CD8-positive, alpha-beta memory T cell (primary cell): ENCODE measurements around the gene OCA2. TPM values are rescaled to one million over a fixed set of nuclear protein-coding genes. Genes with fewer than 3 reads are reported as not detected.
A peak's percentile ranks its signal among the peaks of the same experiment; 100 is the strongest.

ENCODE experiments used
- CTCF ChIA-PET: fragments of 350-600 bp; sonication (Branson Sonifier 250); formaldehyde crosslinking; loops from one replicate; lab custom pipeline; 2021; ENCODE audit warnings: antibody characterized with exemption; lab: Charles Lee
- POLR2A ChIA-PET: fragments of 350-600 bp; sonication (Branson Sonifier 250); formaldehyde crosslinking; loops from one replicate; lab custom pipeline; 2021; ENCODE audit warnings: antibody characterized with exemption; lab: Charles Lee
- DNase-seq, 5 donors: peaks; one replicate each; pipeline versions ENCODE4 v3.0.0 to v3.0.0-alpha.2; 2020 to 2022; ENCODE audit warnings: mixed read lengths in 1 of 5
- H3K27ac ChIP-seq: one replicate; pipeline ENCODE4 v1.7.0; 2013; ENCODE audit warnings: low read depth, mild to moderate bottlenecking, low read length, moderate library complexity
- H3K27me3 ChIP-seq: 2 replicates; pipeline ENCODE4 v1.7.0; 2013; ENCODE audit warnings: low read length, mild to moderate bottlenecking; ENCODE audit not compliant: insufficient read depth, poor library complexity, severe bottlenecking
- H3K36me3 ChIP-seq: 2 replicates; pipeline ENCODE4 v1.7.0; 2013; ENCODE audit warnings: mild to moderate bottlenecking, low read length, moderate library complexity; ENCODE audit not compliant: insufficient read depth
- H3K4me1 ChIP-seq: 2 replicates; pipeline ENCODE4 v1.7.0; 2013; ENCODE audit warnings: mild to moderate bottlenecking, low read length, moderate library complexity; ENCODE audit not compliant: insufficient read depth
- H3K4me3 ChIP-seq: 2 replicates; pipeline ENCODE4 v1.7.0; 2013; ENCODE audit warnings: mild to moderate bottlenecking, low read length
- H3K9me3 ChIP-seq: 2 replicates; pipeline ENCODE4 v1.7.0; 2013; ENCODE audit warnings: mild to moderate bottlenecking, low read length
- H3K27ac Mint-ChIP-seq, 8 donors: one replicate each; pipeline ENCODE4 v1.8.0; 2020 to 2021; ENCODE audit warnings: mixed read lengths in 8 of 8, mild to moderate bottlenecking in 6 of 8, inconsistent platforms in 3 of 8, moderate library complexity in 3 of 8
- H3K27me3 Mint-ChIP-seq, 2 donors: one replicate each; pipeline ENCODE4 v1.8.0; 2020 to 2021; ENCODE audit warnings: mixed read lengths in 2 of 2, mild to moderate bottlenecking in 1 of 2, moderate library complexity in 1 of 2
- H3K36me3 Mint-ChIP-seq, 3 donors: one replicate each; pipeline ENCODE4 v1.8.0; 2020 to 2021; ENCODE audit warnings: mixed read lengths in 3 of 3, inconsistent platforms in 1 of 3, mild to moderate bottlenecking in 1 of 3
- H3K4me1 Mint-ChIP-seq, 3 donors: one replicate each; pipeline ENCODE4 v1.8.0; 2020 to 2021; ENCODE audit warnings: mixed read lengths in 3 of 3, inconsistent platforms in 1 of 3, mild to moderate bottlenecking in 1 of 3
- H3K4me3 Mint-ChIP-seq, 7 donors: one replicate each; pipeline ENCODE4 v1.8.0; 2020 to 2021; ENCODE audit warnings: mixed read lengths in 7 of 7, mild to moderate bottlenecking in 6 of 7, moderate library complexity in 4 of 7, inconsistent platforms in 2 of 7
- H3K9me3 Mint-ChIP-seq, 5 donors: one replicate each; pipeline ENCODE4 v1.8.0; 2020 to 2022; ENCODE audit warnings: mixed read lengths in 5 of 5, mild to moderate bottlenecking in 3 of 5, moderate library complexity in 2 of 5, inconsistent platforms in 1 of 5
- polyA plus RNA-seq: library from polyadenylated mRNA; unstranded; fragments of 300-500 nt; fragmentation: Illumina TruSeq; gene quantifications from one replicate; pipeline ENCODE4 v1.2.3, GENCODE V29; 2021
- total RNA-seq, 2 experiments: library from RNA; stranded (reverse); gene quantifications; one replicate each; pipeline ENCODE4 v1.2.3, GENCODE V29; 2021

Gene OCA2
- total and polyA plus RNA-seq, 3 experiments from 2014 or later, result not detected

- H3K27me3 Mint-ChIP-seq, result peaks cover 6 to 24% of the 10 kb centered on the region in 2 donors
- Histone ChIP-seq H3K27me3 (peaks cover 9% of the 10 kb centered on the region), H3K9me3 (no peaks in the 10 kb centered on the region), H3K36me3 (peaks cover 1% of the 10 kb centered on the region), H3K4me1 (peaks cover 13% of the 10 kb centered on the region), H3K4me3 (peak overlapping the region; percentile 44), H3K27ac (no peak overlapping the region)
- DNase-seq, result peak in 4 of 5 donors; percentile 13 to 34 (median 23)
- H3K4me1 Mint-ChIP-seq, result peaks cover 8 to 19% (median 17%) of the 10 kb centered on the region in 3 donors
- H3K9me3 Mint-ChIP-seq, result no peaks in the 10 kb centered on the region
- H3K36me3 Mint-ChIP-seq, result peaks cover 3 to 7% (median 3%) of the 10 kb centered on the region in 3 donors
- ChIA-PET CTCF (interaction anchor here (1.8 kb wide), 1 partner anchor 19 kb away, joined by 7 read pairs; no protein-coding TSS in a partner anchor), POLR2A (no interaction called here)
- H3K4me3 Mint-ChIP-seq, result peak overlapping the region; percentile 68 to 89 (median 78)
- H3K27ac Mint-ChIP-seq, result peak overlapping the region in 2 of 8 donors; percentile 9 to 90
These were observed 7.4 kb upstream of the OCA2 start for GRCh38 chr15:28106294-28107110.

GRCh38 chr15:28105793-28106192 lies 6.7 kb upstream of the OCA2 start:
- Histone ChIP-seq H3K36me3 (no peaks in the 10 kb centered on the region), H3K27me3 (peaks cover 9% of the 10 kb centered on the region), H3K27ac (no peak overlapping the region), H3K9me3 (no peaks in the 10 kb centered on the region), H3K4me1 (peaks cover 13% of the 10 kb centered on the region), H3K4me3 (no peak overlapping the region)
- ChIA-PET POLR2A (no interaction called here), CTCF (no interaction called here)
- Mint-ChIP-seq H3K9me3 (no peaks in the 10 kb centered on the region), H3K27ac (peak overlapping the region in 2 of 8 donors; percentile 9 to 90), H3K4me1 (peaks cover 8 to 19% (median 17%) of the 10 kb centered on the region in 3 donors), H3K36me3 (peaks cover 0 to 3% (median 0%) of the 10 kb centered on the region in 3 donors), H3K4me3 (peak overlapping the region in 6 of 7 donors; percentile 68 to 89 (median 76)), H3K27me3 (peaks cover 8 to 24% of the 10 kb centered on the region in 2 donors)
- no peak for DNase-seq

DNA sequence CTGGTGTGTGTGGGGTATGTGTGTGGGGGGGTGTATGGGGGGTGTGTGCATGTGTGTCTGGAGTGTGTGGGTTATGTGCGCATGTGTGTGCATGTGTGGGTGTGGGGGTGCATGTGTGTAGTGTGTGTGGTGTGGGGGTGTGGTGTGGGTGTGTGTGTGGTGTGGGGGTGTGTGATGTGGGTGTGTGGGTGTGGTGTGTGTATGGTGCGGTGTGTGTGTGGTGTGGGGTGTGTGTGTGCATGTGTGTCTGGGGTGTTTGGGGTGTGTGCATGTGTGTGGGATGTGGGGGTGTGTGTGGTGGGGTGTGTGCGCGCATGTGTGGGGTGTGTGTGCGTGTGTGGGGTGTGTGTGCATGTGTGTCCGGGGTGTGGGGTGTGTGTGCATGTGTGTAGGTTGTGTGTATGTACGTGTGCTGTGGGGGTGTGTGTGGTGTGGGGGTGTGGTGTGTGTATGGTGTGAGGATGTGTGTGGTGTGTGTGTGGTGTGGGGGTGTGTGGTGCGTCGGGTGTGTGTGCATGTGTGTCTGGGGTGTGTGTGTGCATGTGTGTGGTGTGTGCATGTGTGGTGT lies 6.2 kb upstream of the OCA2 start:
- DNase-seq, result no peak
- peaks cover 13% of the 10 kb centered on the region for H3K4me1 ChIP-seq
- peaks cover 0 to 3% (median 0%) of the 10 kb centered on the region in 3 donors for H3K36me3 Mint-ChIP-seq
- H3K27ac Mint-ChIP-seq, result no peak overlapping the region
- peaks cover 9 to 20% (median 17%) of the 10 kb centered on the region in 3 donors for H3K4me1 Mint-ChIP-seq
- no peaks in the 10 kb centered on the region for H3K9me3 Mint-ChIP-seq
- H3K27me3 ChIP-seq, result peaks cover 9% of the 10 kb centered on the region
- no peaks in the 10 kb centered on the region for H3K9me3 ChIP-seq
- no peak overlapping the region for H3K4me3 ChIP-seq
- ChIA-PET POLR2A (no interaction called here), CTCF (no interaction called here)
- H3K27ac ChIP-seq, result no peak overlapping the region
- peaks cover 10 to 26% of the 10 kb centered on the region in 2 donors for H3K27me3 Mint-ChIP-seq
- peak overlapping the region in 3 of 7 donors; percentile 38 to 78 (median 73) for H3K4me3 Mint-ChIP-seq
- no peaks in the 10 kb centered on the region for H3K36me3 ChIP-seq

DNA sequence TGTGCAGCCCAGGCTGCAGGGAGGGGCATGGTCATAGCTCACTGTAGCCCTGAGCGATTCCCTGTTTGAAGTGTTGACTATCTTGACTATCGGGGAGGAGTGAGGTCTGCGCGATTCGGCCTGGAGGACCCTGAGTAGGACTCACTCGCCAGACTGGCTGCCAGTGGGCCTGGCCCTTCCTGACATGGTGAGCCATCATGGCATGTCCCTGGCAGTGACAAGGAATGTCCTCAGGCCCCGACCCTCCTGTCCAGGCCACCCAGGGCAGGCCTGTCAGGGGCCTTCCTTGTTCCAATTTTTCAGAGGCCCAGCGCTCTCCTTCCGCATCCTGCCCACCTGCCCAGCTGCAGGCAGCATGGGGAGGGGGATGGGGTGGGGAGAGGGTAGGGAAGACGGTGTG lies 5.2 kb upstream of the OCA2 start:
- peaks cover 14% of the 10 kb centered on the region for H3K27me3 ChIP-seq
- H3K4me3 ChIP-seq, result no peak overlapping the region
- H3K4me3 Mint-ChIP-seq, result peak overlapping the region in 1 of 7 donors; percentile 54
- CTCF ChIA-PET, result no interaction called here
- H3K9me3 Mint-ChIP-seq, result peaks cover 0 to 2% (median 0%) of the 10 kb centered on the region in 5 donors
- H3K4me1 Mint-ChIP-seq, result peaks cover 15 to 29% (median 22%) of the 10 kb centered on the region in 3 donors
- H3K27ac ChIP-seq, result no peak overlapping the region
- no peaks in the 10 kb centered on the region for H3K36me3 ChIP-seq
- H3K36me3 Mint-ChIP-seq, result peaks cover 0 to 3% (median 1%) of the 10 kb centered on the region in 3 donors
- peaks cover 13% of the 10 kb centered on the region for H3K4me1 ChIP-seq
- POLR2A ChIA-PET, result no interaction called here
- no peak for DNase-seq
- H3K27ac Mint-ChIP-seq, result no peak overlapping the region
- H3K9me3 ChIP-seq, result no peaks in the 10 kb centered on the region
- peaks cover 17 to 35% of the 10 kb centered on the region in 2 donors for H3K27me3 Mint-ChIP-seq

DNA sequence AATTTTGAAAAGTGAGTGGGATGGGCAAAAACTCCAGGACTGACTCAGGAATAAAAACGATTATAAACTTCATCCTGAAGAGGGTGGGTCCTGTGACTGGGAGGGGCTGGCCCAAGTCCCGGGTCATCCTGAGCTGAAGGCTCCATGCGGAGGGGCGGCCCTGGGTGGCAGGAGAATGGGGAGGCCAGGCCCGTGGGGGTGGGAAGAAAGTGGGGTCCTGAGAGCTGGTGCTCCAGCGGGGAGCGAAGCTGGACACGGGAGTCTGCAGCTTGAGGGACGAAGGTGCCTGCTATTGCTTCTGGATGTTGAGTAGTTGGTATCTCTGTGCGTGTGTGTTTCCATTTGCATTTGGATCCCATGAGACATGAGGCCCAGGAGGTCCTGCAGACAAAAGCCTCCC lies 4.7 kb upstream of the OCA2 start:
- H3K4me1 ChIP-seq, result peaks cover 16% of the 10 kb centered on the region
- Mint-ChIP-seq H3K9me3 (peaks cover 0 to 2% (median 0%) of the 10 kb centered on the region in 5 donors), H3K27ac (no peak overlapping the region), H3K4me1 (peaks cover 15 to 29% (median 25%) of the 10 kb centered on the region in 3 donors), H3K36me3 (peaks cover 0 to 3% (median 1%) of the 10 kb centered on the region in 3 donors), H3K27me3 (peaks cover 15 to 39% of the 10 kb centered on the region in 2 donors), H3K4me3 (peak overlapping the region in 1 of 7 donors; percentile 39)
- H3K4me3 ChIP-seq, result no peak overlapping the region
- H3K9me3 ChIP-seq, result no peaks in the 10 kb centered on the region
- CTCF ChIA-PET, result no interaction called here
- no peak for DNase-seq
- no peaks in the 10 kb centered on the region for H3K36me3 ChIP-seq
- H3K27ac ChIP-seq, result no peak overlapping the region
- POLR2A ChIA-PET, result no interaction called here
- peaks cover 17% of the 10 kb centered on the region for H3K27me3 ChIP-seq

DNA sequence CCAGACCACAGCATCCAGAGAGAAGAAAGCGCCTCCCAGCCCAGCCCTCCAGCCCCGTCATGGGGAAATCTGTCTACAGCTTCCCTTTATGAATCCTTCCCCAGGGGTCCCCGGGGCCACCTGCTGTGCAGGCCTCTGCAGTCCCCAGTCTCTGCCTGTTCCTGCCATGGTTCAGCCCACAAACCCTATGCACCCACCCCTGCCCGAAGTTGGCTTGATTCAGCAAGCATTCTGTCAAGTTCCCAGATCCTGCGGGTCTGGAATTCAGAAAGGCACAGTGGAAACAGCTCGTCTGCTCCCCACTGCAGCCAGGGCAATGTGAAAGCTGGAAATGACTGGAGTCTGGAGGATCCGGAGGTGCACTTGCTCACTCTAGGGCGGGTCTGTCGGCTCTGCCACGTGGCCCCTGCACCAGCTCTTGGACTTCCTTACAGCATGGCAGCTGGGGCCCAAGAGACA lies 2.9 kb upstream of the OCA2 start:
- H3K27me3 ChIP-seq, result peaks cover 32% of the 10 kb centered on the region
- no peak overlapping the region for H3K4me3 ChIP-seq
- DNase-seq, result no peak
- H3K9me3 ChIP-seq, result no peaks in the 10 kb centered on the region
- peaks cover 30 to 54% of the 10 kb centered on the region in 2 donors for H3K27me3 Mint-ChIP-seq
- ChIA-PET CTCF (interaction anchor here (1.0 kb wide), 1 partner anchor 24 kb away, joined by 4 read pairs; no protein-coding TSS in a partner anchor), POLR2A (interaction anchor here (0.6 kb wide), 1 partner anchor 9 kb away, joined by 3 read pairs; no protein-coding TSS in a partner anchor)
- H3K27ac ChIP-seq, result no peak overlapping the region
- H3K4me3 Mint-ChIP-seq, result no peak overlapping the region
- H3K36me3 ChIP-seq, result no peaks in the 10 kb centered on the region
- H3K4me1 ChIP-seq, result peaks cover 15% of the 10 kb centered on the region
- peaks cover 0 to 3% (median 1%) of the 10 kb centered on the region in 3 donors for H3K36me3 Mint-ChIP-seq
- H3K9me3 Mint-ChIP-seq, result peaks cover 0 to 2% (median 0%) of the 10 kb centered on the region in 5 donors
- no peak overlapping the region for H3K27ac Mint-ChIP-seq
- peaks cover 24 to 35% (median 32%) of the 10 kb centered on the region in 3 donors for H3K4me1 Mint-ChIP-seq

GRCh38 chr15:28101201-28101600 lies 2.1 kb upstream of the OCA2 start:
- peaks cover 0 to 2% (median 0%) of the 10 kb centered on the region in 5 donors for H3K9me3 Mint-ChIP-seq
- no peak overlapping the region for H3K4me3 ChIP-seq
- no peaks in the 10 kb centered on the region for H3K36me3 ChIP-seq
- no peak for DNase-seq
- CTCF ChIA-PET, result no interaction called here
- H3K27ac ChIP-seq, result no peak overlapping the region
- H3K27me3 Mint-ChIP-seq, result peaks cover 30 to 58% of the 10 kb centered on the region in 2 donors
- no peak overlapping the region for H3K4me3 Mint-ChIP-seq
- H3K9me3 ChIP-seq, result no peaks in the 10 kb centered on the region
- H3K36me3 Mint-ChIP-seq, result peaks cover 0 to 3% (median 1%) of the 10 kb centered on the region in 3 donors
- H3K4me1 ChIP-seq, result peaks cover 21% of the 10 kb centered on the region
- H3K27ac Mint-ChIP-seq, result no peak overlapping the region
- H3K4me1 Mint-ChIP-seq, result peaks cover 24 to 36% (median 34%) of the 10 kb centered on the region in 3 donors
- POLR2A ChIA-PET, result no interaction called here
- peaks cover 37% of the 10 kb centered on the region for H3K27me3 ChIP-seq
